Smooth muscle cell (in vitro differentiated cells): Measurements from ENCODE around the gene CCDC148. TPM values are rescaled to one million over a fixed set of nuclear protein-coding genes. Genes with fewer than 3 reads are reported as not detected.

Experiments
- DNase-seq: peaks from one replicate; lab custom pipeline; 2025; ENCODE audit not compliant: unreplicated experiment; lab: John Stamatoyannopoulos, UW
- H2AFZ ChIP-seq: fragments of 200-600 bp; sonication (generic); 2 replicates; pipeline ENCODE4 v1.6.0; 2016; ENCODE audit warnings: antibody characterized with exemption, low read depth, mild to moderate bottlenecking
- H3F3A ChIP-seq: fragments of 200-600 bp; sonication (generic); 2 replicates; pipeline ENCODE4 v1.6.0; 2017; ENCODE audit warnings: antibody characterized with exemption, low read depth
- H3K27ac ChIP-seq: fragments of 200-600 bp; sonication (generic); 2 replicates; pipeline ENCODE4 v1.5.1; 2016; ENCODE audit warnings: low read depth, mild to moderate bottlenecking
- H3K27me3 ChIP-seq: fragments of 200-600 bp; sonication (generic); 2 replicates; pipeline ENCODE4 v1.6.1; 2016; ENCODE audit warnings: low read depth, mild to moderate bottlenecking
- H3K36me3 ChIP-seq: fragments of 200-600 bp; sonication (generic); 2 replicates; pipeline ENCODE4 v1.5.1; 2016; ENCODE audit warnings: low read depth
- H3K4me1 ChIP-seq: fragments of 200-600 bp; sonication (generic); 2 replicates; pipeline ENCODE4 v1.5.1; 2016; ENCODE audit warnings: low read depth
- H3K4me2 ChIP-seq: fragments of 200-600 bp; sonication (generic); 2 replicates; pipeline ENCODE4 v1.6.0; 2016; ENCODE audit warnings: mild to moderate bottlenecking
- H3K4me3 ChIP-seq: fragments of 200-600 bp; sonication (generic); 2 replicates; pipeline ENCODE4 v1.5.1; 2016; ENCODE audit warnings: mild to moderate bottlenecking
- H3K79me2 ChIP-seq: fragments of 200-600 bp; sonication (generic); 2 replicates; pipeline ENCODE4 v1.6.0; 2016; ENCODE audit warnings: low read depth, mild to moderate bottlenecking
- H3K9ac ChIP-seq: fragments of 200-600 bp; sonication (generic); 2 replicates; pipeline ENCODE4 v1.6.0; 2016; ENCODE audit warnings: low read depth
- H3K9me3 ChIP-seq: fragments of 200-600 bp; sonication (generic); replicated peaks from 2 replicates; pipeline ENCODE4 v1.5.1; 2016; ENCODE audit warnings: low read depth
- H4K20me1 ChIP-seq: fragments of 200-600 bp; sonication (generic); 2 replicates; pipeline ENCODE4 v1.6.0; 2016; ENCODE audit warnings: low read depth
- WGBS: methylation state at CpG from one replicate; pipeline ENCODE4 v1.1.7; 2016; ENCODE audit warnings: low lambda C conversion rate; 5-methylcytosine and 5-hydroxymethylcytosine counted together
- polyA plus RNA-seq: library from polyadenylated mRNA; unstranded; fragments of >200 nt; fragmentation: Nextera tagmentation; extraction: Ambion mirVana; gene quantifications from 2 replicates; pipeline ENCODE4 v1.2.1, GENCODE V29; 2016
- total RNA-seq: library from RNA; depleted of rRNA; stranded (reverse); fragments of >200 nt; gene quantifications from 2 replicates; pipeline ENCODE4 v1.2.3, GENCODE V29; 2014
- TF ChIP-seq, protein P1 (sequence below): fragments of 200-600 bp; sonication (generic); IDR thresholded peaks from 2 replicates; pipeline ENCODE4 v1.5.1; 2017; ENCODE audit warnings: borderline replicate concordance, mild to moderate bottlenecking, antibody characterized with exemption; ENCODE audit not compliant: insufficient read depth, poor library complexity, severe bottlenecking

The CCDC148 gene
- total and polyA plus RNA-seq, 2 experiments from 2014 or later, result 0.09 TPM; not detected in 1

DNA sequence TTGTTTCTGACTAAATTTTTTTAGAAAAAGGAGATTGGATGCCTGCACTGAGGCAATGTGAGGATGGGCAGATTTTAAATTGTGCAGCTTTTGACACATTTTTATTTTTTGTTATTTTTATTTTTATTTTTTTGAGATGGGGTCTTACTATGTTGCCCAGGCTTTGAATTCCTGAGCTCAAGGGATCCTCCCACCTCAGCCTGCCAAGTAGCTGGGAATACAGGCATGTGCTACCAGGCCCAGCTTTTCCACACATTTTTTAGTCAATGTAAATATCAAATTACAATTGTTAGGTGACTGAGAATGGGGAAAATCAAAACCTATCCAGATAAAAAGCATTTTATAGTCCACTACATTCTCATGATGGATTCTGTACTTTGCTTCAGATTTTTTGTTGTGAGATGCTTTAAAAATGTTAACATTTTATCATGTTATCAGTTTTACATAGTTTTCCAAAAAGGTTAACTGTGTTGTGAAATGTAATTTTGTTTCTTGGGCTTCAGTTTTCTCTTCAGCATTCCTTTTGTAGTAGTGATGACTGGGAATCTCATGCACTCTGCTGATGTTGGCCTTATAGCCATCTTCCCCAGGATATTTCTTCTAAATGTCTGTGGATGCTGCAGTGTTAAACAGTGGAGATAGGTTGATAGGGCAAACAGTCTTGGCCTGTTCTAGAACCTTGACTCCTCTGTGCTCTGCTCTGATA lies 41.6 kb upstream of the CCDC148 start:
- peaks cover 6% of the 10 kb centered on the region for H3K4me1 ChIP-seq
- TF ChIP-seq, protein P1, sequence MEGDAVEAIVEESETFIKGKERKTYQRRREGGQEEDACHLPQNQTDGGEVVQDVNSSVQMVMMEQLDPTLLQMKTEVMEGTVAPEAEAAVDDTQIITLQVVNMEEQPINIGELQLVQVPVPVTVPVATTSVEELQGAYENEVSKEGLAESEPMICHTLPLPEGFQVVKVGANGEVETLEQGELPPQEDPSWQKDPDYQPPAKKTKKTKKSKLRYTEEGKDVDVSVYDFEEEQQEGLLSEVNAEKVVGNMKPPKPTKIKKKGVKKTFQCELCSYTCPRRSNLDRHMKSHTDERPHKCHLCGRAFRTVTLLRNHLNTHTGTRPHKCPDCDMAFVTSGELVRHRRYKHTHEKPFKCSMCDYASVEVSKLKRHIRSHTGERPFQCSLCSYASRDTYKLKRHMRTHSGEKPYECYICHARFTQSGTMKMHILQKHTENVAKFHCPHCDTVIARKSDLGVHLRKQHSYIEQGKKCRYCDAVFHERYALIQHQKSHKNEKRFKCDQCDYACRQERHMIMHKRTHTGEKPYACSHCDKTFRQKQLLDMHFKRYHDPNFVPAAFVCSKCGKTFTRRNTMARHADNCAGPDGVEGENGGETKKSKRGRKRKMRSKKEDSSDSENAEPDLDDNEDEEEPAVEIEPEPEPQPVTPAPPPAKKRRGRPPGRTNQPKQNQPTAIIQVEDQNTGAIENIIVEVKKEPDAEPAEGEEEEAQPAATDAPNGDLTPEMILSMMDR, result no peak
- H3K9me3 ChIP-seq, result no peaks in the 10 kb centered on the region
- no peak for DNase-seq
- H3K4me2 ChIP-seq, result no peak overlapping the region
- no peak overlapping the region for H3K9ac ChIP-seq
- peaks cover 40% of the 10 kb centered on the region for H4K20me1 ChIP-seq
- H2AFZ ChIP-seq, result no peak overlapping the region
- no peak overlapping the region for H3K4me3 ChIP-seq
- no peaks in the 10 kb centered on the region for H3K36me3 ChIP-seq
- no peak overlapping the region for H3K27ac ChIP-seq
- no peaks in the 10 kb centered on the region for H3F3A ChIP-seq
- H3K27me3 ChIP-seq, result no peaks in the 10 kb centered on the region
- peaks cover 22% of the 10 kb centered on the region for H3K79me2 ChIP-seq

DNA sequence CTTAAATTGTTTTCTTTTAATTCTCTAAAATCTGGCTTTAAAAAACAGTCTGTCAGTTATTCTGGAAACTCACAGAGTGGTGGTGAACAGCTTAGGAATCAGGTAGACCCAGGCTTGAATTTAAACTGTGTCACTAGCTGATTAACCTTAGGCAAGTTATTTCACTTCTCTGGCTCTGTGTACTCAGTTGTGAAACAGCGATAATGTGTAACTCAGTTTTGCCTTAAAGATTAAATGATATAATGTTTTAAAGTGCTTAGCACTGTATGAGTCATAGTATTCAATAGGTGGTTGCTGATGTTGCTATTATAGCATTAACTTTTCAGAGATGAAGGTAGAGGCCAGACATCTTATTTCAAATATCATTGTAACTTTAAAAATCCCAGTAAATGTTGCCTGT lies 40.9 kb upstream of the CCDC148 start:
- H3K27ac ChIP-seq, result no peak overlapping the region
- H3K9ac ChIP-seq, result no peak overlapping the region
- no peaks in the 10 kb centered on the region for H3K9me3 ChIP-seq
- no peak for DNase-seq
- H2AFZ ChIP-seq, result no peak overlapping the region
- peaks cover 36% of the 10 kb centered on the region for H4K20me1 ChIP-seq
- H3K4me1 ChIP-seq, result peaks cover 10% of the 10 kb centered on the region
- no peak overlapping the region for H3K4me2 ChIP-seq
- no peaks in the 10 kb centered on the region for H3K27me3 ChIP-seq
- H3K79me2 ChIP-seq, result peaks cover 23% of the 10 kb centered on the region
- H3K4me3 ChIP-seq, result no peak overlapping the region
- no peaks in the 10 kb centered on the region for H3K36me3 ChIP-seq
- H3F3A ChIP-seq, result no peaks in the 10 kb centered on the region
- WGBS, result 74% methylated on average over 1 of the region's 1 CpG
- TF ChIP-seq, protein P1, result no peak

DNA sequence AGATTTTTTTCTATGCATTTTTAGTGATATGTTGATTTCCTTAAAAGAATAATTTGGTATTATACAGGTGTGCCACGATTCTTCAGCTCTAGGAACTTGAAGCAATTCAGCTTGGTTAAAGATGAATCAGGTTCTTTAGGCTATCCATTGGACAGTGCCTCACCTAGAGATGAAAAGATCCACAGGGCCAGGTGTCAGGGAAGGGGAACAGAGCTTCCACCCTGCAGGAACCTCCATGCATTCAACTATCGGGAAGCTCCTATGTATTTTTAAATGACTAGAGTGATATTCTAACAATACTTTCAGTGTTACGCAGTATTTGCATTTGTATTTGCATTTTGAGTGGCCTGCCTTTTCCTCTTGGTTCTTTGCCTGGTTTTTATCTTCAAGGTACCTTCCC lies 40.4 kb upstream of the CCDC148 start:
- DNase-seq, result no peak
- Histone ChIP-seq H3K79me2 (peaks cover 28% of the 10 kb centered on the region), H3K9ac (no peak overlapping the region), H3F3A (no peaks in the 10 kb centered on the region), H3K36me3 (no peaks in the 10 kb centered on the region), H3K9me3 (no peaks in the 10 kb centered on the region), H3K27ac (no peak overlapping the region), H3K27me3 (no peaks in the 10 kb centered on the region), H3K4me2 (no peak overlapping the region), H3K4me1 (peaks cover 10% of the 10 kb centered on the region), H2AFZ (no peak overlapping the region), H4K20me1 (peaks cover 31% of the 10 kb centered on the region), H3K4me3 (no peak overlapping the region)
- TF ChIP-seq, protein P1, result no peak
- WGBS, result 78% methylated on average over 3 of the region's 3 CpGs

DNA sequence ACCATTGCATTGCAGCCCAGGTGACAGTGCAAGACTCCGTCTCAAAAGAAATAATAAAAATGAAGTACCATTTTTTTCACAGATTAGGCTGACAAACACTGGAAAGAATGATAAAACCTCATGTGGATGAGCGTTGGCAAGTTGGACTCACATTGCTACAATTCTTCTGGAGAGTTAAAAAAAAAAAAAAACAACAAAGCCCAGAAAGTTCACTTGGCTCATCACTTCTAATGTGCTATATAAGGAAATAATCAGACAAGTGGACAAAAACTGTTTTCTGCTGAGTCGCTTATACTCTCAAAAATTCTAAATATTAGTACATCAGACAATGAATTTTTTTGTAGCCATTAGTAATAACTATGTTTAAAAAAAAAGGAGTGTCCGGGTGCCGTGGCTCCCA lies 38.6 kb upstream of the CCDC148 start:
- DNase-seq, result no peak
- no peak overlapping the region for H3K27ac ChIP-seq
- no peaks in the 10 kb centered on the region for H3F3A ChIP-seq
- TF ChIP-seq, protein P1, result no peak
- no peaks in the 10 kb centered on the region for H3K27me3 ChIP-seq
- no peaks in the 10 kb centered on the region for H3K36me3 ChIP-seq
- peaks cover 43% of the 10 kb centered on the region for H3K79me2 ChIP-seq
- H2AFZ ChIP-seq, result no peak overlapping the region
- 95% methylated on average over 5 of the region's 5 CpGs for WGBS
- H4K20me1 ChIP-seq, result peaks cover 37% of the 10 kb centered on the region
- H3K4me1 ChIP-seq, result peaks cover 17% of the 10 kb centered on the region
- no peak overlapping the region for H3K4me3 ChIP-seq
- H3K9ac ChIP-seq, result no peak overlapping the region
- H3K9me3 ChIP-seq, result no peaks in the 10 kb centered on the region
- H3K4me2 ChIP-seq, result no peak overlapping the region
